ENCODE results near the gene TRPV5.

The TRPV5 gene

DNA sequence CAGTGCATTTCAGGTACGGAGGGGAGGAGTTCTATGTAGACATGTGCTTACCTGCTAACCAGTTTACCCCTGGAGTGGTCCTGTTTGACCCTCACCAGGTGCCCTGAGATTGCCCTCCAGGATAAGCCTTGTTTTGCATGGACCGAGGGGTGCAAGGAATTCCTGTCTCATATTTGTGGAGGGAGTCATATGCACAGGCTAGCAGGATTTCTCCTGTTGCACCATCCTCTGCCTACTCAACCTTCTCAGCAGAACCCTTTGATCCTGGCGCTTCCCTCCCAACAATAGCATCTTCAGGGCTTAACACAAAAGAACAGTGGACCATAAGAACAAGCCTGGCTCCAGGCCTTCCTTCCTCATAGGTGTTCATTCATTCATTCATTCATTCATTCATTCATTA, 55.2 kb downstream of the TRPV5 start:
- no peaks in the 10 kb centered on the region for H3K36me3 Mint-ChIP-seq
- no peak overlapping the region for H3K4me3 Mint-ChIP-seq
- peaks cover 2% of the 10 kb centered on the region for H3K4me1 Mint-ChIP-seq (ENCODE audit: low read depth)
- no peaks in the 10 kb centered on the region for H3K9me3 Mint-ChIP-seq (ENCODE audit: low read depth)
- H3K27me3 Mint-ChIP-seq: no peaks in the 10 kb centered on the region
- H3K27ac Mint-ChIP-seq: no peak overlapping the region

DNA sequence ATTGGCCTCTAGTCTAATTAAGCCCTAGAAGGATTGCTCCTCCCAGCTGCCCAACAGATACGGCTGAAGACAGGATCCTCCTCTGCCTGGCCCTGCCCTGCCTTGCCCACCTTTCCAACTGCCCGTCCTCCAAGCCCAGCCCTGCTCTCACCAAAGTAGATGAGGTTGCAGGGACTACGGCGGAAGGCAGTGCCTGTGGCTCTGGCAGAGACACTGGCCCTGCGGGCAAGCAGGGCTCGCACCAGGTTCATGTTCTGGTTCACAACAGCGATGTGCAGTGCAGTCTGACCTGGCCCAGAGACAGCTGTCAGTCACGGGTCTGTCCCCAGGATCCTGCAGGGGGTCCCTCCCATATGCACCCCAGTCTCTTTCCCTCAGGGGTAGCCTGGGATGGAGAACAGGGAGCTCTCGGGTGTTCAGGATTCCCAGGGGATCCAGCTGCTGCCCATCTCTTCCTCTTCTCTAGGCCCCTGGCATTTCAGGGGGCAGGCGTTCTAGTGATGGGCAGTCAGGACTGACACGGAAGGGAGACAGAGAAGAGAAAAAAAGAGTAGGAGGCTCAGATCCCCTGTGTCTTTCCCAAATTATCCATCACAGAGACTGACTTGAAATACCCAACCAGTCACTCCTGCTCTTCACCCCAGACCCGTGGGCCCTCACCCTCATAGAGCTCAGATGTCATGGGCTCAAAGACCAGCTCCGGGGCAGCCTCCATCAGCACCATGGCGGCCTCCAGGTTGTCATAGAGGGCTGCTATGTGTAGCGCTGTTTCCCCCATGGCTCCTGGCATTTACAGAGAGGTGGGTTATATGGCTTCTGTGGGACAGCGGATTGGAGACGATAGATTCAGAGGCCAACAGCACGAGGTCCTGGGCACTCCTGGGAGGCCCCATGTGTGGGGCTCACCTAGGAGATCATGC, 56.3 kb downstream of the TRPV5 start:
- Mint-ChIP-seq H3K27me3 (no peaks in the 10 kb centered on the region), H3K27ac (no peak overlapping the region), H3K4me3 (no peak overlapping the region), H3K9me3 (ENCODE audit: low read depth) (no peaks in the 10 kb centered on the region), H3K4me1 (ENCODE audit: low read depth) (peaks cover 2% of the 10 kb centered on the region), H3K36me3 (no peaks in the 10 kb centered on the region)

DNA sequence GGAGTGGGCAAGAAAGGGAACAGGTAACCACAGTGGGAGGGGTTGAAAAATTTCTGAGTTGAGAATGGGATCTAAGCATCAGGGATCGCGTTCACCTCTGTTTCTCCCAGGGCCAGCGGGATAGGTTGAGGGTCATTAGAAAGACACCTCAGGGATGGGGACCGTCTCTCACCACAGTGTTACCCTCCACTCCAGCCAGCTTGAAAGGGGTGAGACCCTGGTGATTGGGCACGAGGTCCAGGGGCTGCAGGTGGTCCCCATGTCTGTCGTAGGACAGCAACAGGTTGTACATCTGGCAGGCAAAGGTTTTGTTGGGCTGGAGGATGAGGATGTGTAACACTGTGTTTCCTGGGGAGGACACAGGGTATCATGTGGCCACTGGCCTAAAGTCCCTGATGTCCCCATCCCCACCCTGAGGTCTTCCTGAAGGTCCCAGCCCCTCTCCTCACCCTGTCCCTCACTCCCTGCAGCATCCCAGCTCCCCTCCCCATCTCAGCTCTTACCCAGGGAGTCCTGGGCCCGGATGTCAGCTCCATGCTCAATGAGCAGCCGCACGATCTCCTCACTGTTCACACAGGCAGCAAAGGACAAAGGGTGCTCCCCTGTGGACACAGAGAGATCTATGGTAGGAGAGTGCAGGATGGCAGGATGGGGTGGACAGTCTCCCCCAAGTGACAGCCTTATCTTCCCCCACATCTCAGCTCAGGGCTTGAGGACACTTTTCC, 57.1 kb downstream of the TRPV5 start:
- no peaks in the 10 kb centered on the region for H3K9me3 Mint-ChIP-seq (ENCODE audit: low read depth)
- H3K4me3 Mint-ChIP-seq: no peak overlapping the region
- no peak overlapping the region for H3K27ac Mint-ChIP-seq
- no peaks in the 10 kb centered on the region for H3K36me3 Mint-ChIP-seq
- no peaks in the 10 kb centered on the region for H3K27me3 Mint-ChIP-seq
- peaks cover 2% of the 10 kb centered on the region for H3K4me1 Mint-ChIP-seq (ENCODE audit: low read depth)

DNA sequence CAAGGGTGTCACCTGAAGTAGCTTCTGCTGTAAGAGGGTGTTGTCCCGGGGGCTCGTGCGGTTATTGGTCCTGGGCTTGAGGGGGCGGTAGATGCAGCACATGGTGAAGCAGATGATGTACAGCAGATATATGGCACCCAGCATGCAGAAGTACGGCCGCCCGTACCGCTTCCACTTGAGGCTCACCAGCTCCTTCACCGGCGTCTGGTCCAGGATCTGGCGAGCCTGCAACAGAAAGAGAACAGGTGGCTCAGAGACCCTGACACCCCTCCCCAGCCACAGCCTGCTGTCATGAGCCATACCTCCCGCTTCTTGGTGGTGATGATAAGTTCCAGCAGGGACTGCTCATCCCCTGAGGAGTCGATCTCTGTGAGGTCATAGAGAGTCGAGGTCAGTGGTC, 58.1 kb downstream of the TRPV5 start:
- no peaks in the 10 kb centered on the region for H3K27me3 Mint-ChIP-seq
- H3K36me3 Mint-ChIP-seq: no peaks in the 10 kb centered on the region
- no peaks in the 10 kb centered on the region for H3K4me1 Mint-ChIP-seq (ENCODE audit: low read depth)
- H3K27ac Mint-ChIP-seq: no peak overlapping the region
- no peaks in the 10 kb centered on the region for H3K9me3 Mint-ChIP-seq (ENCODE audit: low read depth)
- H3K4me3 Mint-ChIP-seq: no peak overlapping the region

DNA sequence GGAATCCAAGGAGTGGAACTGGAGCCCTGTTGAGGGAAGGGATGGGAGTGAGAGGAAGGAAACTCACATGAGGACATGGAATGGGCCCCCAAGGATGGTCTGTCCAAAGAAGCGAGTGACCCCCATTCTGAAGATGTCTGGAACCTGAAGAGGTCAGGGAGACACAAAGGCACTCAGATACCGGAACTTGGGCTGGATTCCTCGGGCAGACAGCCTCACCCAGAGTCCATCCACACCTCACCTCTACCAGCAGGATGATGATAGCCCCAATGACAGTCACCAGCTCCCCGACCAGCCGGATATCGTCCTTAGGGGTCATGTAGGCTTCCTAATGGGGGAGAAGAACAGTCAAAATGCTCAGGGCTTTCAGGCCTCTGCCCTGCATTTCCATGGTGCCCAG, 58.7 kb downstream of the TRPV5 start:
- Mint-ChIP-seq H3K27me3 (no peaks in the 10 kb centered on the region), H3K9me3 (ENCODE audit: low read depth) (no peaks in the 10 kb centered on the region)

DNA sequence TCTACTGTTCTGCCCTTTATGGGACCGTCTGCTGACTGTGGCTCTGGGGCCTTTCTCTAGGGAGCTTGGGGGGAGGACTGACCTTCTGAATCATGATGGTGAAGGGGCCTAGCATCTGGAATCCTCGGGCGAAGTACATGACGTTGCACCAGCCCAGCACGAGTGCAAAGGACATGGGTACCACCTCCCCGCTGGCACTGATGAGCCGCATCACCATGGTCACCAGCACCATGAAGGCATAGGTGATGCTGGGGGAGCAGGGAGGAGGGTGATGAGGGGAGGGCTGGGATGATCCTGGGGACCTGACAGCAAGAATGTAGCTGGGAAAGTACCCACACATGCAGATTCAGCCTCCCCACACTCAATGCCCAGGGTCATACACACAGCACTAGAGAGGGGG, 59.1 kb downstream of the TRPV5 start:
- Mint-ChIP-seq H3K27me3 (no peaks in the 10 kb centered on the region), H3K4me3 (no peak overlapping the region), H3K27ac (no peak overlapping the region), H3K36me3 (no peaks in the 10 kb centered on the region), H3K4me1 (ENCODE audit: low read depth) (no peaks in the 10 kb centered on the region), H3K9me3 (ENCODE audit: low read depth) (no peaks in the 10 kb centered on the region)

More for the DNA sequence above, 58.7 kb downstream of the TRPV5 start:
- Mint-ChIP-seq H3K27ac (no peak overlapping the region), H3K36me3 (no peaks in the 10 kb centered on the region), H3K4me3 (no peak overlapping the region), H3K4me1 (ENCODE audit: low read depth) (no peaks in the 10 kb centered on the region)

DNA sequence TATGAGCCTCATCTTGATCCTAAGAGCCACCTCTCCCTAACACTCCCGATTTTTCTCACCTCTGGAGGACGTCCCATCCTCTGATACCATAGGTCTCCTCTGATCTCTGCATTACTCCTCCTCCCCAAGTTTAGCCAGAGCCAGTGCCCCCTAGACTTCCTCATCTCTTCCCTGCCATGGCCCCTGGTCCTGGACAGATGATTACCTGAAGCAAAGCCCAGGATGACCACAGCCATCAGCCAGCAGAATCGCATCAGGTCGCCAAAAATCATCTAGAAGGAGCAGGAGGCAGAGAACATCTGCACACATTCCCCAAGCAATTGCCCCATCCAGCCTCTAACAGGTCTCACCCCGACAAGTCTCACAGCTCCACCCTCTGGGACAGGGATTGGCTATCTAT, 59.7 kb downstream of the TRPV5 start:
- H3K4me3 Mint-ChIP-seq: no peak overlapping the region
- H3K27me3 Mint-ChIP-seq: no peaks in the 10 kb centered on the region
- H3K4me1 Mint-ChIP-seq (ENCODE audit: low read depth): no peaks in the 10 kb centered on the region
- H3K27ac Mint-ChIP-seq: no peak overlapping the region
- no peaks in the 10 kb centered on the region for H3K9me3 Mint-ChIP-seq (ENCODE audit: low read depth)
- H3K36me3 Mint-ChIP-seq: no peaks in the 10 kb centered on the region

DNA sequence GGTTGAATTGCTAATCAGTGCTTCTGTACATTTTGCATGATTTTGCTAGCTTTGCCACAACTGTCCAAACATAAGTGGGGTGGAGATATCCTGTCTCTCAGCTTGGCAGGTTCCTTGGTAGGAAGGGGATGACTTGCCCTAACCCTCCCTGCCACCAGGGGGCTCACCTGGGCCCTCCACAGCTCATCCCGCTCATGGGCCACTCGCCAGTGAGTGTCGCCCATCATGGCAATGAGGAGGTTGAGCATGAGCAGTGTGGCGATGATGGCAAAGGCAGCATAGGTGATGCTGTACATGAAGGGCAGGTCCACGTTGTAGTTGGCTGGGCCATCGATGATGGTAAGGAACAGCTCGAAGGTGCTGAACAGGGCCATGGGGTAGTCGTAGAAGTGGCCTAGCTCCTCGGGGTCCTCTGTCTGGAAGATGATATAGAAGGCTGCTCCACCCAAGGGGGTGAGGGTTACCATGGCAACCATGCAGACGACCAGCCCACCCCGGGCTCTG, 60.2 kb downstream of the TRPV5 start:
- Mint-ChIP-seq H3K27ac (no peak overlapping the region), H3K36me3 (no peaks in the 10 kb centered on the region), H3K4me1 (ENCODE audit: low read depth) (no peaks in the 10 kb centered on the region), H3K9me3 (ENCODE audit: low read depth) (no peaks in the 10 kb centered on the region), H3K4me3 (no peak overlapping the region), H3K27me3 (no peaks in the 10 kb centered on the region)

DNA sequence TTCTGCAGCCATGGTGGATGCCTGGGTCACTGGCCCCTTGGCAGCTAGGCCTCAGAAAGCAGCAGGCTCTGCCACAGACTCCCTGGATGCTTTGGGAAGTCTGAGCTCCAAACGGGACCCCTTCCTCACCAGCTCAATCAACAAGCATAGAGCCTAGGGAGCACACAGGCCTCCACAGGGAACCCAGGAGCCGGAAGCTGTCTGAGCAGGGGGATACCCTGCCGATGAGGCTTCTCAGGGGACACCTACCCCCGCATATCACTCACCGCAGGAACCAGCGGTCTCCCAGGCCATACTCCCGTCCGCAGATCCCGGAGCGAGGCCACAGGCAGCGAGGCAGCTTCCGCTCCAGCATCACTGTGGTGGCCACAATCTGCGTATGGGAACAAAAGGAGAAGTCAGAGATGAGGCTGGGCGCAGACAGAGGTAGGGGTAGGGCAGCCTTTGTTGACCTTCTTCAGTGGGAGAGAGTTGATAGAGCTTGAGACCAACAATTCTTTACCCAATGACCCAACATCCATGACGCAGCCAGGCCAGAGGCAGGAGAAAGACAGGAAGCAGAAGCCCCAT, 61.4 kb downstream of the TRPV5 start:
- H3K4me3 Mint-ChIP-seq: no peak overlapping the region
- no peaks in the 10 kb centered on the region for H3K36me3 Mint-ChIP-seq
- no peak overlapping the region for H3K27ac Mint-ChIP-seq
- no peaks in the 10 kb centered on the region for H3K9me3 Mint-ChIP-seq (ENCODE audit: low read depth)
- no peaks in the 10 kb centered on the region for H3K27me3 Mint-ChIP-seq
- H3K4me1 Mint-ChIP-seq (ENCODE audit: low read depth): no peaks in the 10 kb centered on the region

DNA sequence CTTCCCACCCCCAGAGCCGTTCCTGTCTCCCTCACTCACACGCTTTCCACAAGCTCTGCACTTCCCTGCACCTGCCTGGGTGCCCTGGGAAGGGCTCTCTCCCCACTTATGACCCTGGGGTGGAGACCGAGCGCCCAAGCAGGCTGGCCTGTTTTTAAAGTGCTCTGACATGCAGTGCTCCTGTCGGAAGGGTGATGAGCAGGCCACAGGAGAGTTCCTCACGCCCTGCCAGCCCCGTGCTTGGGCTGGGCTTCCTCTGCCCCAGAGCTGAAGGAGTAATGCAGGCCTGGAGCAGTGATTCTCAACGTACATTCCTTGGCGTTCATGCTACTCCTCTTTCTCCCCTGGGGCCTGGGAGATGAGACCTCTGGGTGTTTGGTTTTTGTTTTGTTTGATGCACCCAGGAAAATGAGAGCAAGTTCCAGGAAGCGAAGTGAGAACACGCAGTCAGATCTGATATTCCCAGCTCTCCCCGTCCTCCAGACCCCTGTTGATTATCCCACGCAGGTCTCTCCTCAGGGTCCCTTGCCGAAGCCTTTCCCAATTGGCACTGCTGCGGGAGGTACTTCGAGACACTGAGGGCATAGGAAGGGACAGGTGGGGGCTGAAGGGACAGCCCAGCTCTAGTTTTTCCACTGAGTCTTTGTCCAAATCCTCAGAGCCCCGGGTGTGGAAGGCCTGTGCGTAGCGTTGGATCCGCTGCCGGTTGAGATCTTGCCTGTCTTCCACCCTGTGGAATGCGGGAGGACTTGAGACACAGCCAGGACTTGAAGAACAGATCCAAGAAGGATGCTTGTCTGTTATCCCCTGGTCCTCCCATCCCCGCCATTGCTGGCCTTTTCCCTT, 62.1 kb downstream of the TRPV5 start:
- no peaks in the 10 kb centered on the region for H3K9me3 Mint-ChIP-seq (ENCODE audit: low read depth)
- no peak overlapping the region for H3K27ac Mint-ChIP-seq
- H3K4me1 Mint-ChIP-seq (ENCODE audit: low read depth): no peaks in the 10 kb centered on the region
- H3K36me3 Mint-ChIP-seq: no peaks in the 10 kb centered on the region
- H3K4me3 Mint-ChIP-seq: no peak overlapping the region
- H3K27me3 Mint-ChIP-seq: no peaks in the 10 kb centered on the region

DNA sequence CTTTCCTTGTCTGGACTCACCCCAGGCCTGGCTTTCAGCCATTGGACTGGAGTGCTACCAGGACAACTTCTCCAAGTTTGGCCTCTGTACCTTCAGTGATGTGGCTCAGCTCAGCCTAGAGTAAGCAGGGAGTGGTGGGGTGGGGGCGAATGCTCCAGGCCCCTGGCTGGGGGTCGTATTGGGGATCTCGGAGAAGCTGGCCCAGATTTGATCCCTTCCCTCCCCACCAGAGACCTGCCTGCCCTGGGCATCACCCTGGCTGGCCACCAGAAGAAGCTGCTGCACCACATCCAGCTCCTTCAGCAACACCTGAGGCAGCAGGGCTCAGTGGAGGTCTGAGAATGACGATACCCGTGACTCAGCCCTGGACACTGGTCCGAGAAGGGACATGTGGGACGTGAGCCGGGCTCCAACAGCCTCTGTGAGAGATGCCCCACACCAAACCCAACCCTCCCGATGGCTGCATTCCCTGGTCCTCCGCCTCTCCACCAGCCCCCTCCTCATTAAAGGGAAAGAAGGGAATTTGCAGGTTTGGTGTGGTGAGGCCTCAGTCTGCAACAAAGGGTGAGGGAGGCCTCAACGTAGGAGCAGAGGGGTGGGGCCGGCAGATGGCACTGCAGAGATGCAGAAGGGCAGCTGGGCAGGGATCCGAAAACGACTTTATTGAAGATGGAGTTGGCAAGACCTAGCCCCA, 62.8 kb downstream of the TRPV5 start:
- H3K4me1 Mint-ChIP-seq (ENCODE audit: low read depth): no peaks in the 10 kb centered on the region
- no peaks in the 10 kb centered on the region for H3K27me3 Mint-ChIP-seq
- H3K36me3 Mint-ChIP-seq: no peaks in the 10 kb centered on the region
- no peak overlapping the region for H3K27ac Mint-ChIP-seq
- H3K9me3 Mint-ChIP-seq (ENCODE audit: low read depth): no peaks in the 10 kb centered on the region
- no peak overlapping the region for H3K4me3 Mint-ChIP-seq

DNA sequence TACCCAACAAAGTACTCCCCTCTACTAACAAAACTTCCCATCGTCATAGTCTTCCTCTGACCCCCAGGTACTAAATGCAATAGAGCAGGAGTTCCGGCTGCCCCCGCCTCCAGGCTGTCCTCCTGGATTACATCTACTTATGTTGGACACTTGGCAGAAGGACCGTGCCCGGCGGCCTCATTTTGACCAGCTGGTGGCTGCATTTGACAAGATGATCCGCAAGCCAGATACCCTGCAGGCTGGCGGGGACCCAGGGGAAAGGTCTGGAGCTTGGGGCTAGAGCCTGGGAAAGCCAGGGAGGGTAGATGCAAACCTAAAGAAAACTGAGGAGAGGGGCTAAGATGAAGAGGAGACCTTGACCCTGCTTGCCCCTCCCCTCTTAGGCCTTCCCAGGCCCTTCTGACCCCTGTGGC, 63.4 kb downstream of the TRPV5 start:
- no peaks in the 10 kb centered on the region for H3K36me3 Mint-ChIP-seq
- H3K9me3 Mint-ChIP-seq (ENCODE audit: low read depth): no peaks in the 10 kb centered on the region
- no peak overlapping the region for H3K27ac Mint-ChIP-seq
- H3K4me1 Mint-ChIP-seq (ENCODE audit: low read depth): no peaks in the 10 kb centered on the region
- no peak overlapping the region for H3K4me3 Mint-ChIP-seq
- no peaks in the 10 kb centered on the region for H3K27me3 Mint-ChIP-seq

DNA sequence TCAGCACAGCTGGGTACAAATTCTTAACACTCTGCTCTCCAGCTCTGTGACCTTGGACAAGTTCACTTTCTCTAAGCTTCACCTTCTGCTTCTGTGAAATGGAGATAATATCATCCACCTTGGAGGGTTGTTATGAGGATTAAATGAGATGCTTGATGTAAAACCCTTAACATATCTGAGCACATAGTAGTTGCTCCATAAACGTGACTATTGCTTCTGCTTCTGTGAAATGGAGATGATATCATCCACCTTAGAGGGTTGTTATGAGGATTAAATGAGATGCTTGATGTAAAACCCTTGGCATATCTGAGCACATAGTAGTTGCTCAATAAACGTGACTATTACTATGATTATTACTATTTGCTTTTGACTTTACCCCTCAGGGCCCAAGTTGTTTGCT, 64.1 kb downstream of the TRPV5 start:
- Mint-ChIP-seq H3K36me3 (no peaks in the 10 kb centered on the region), H3K27ac (no peak overlapping the region), H3K4me1 (ENCODE audit: low read depth) (no peaks in the 10 kb centered on the region), H3K4me3 (no peak overlapping the region), H3K27me3 (no peaks in the 10 kb centered on the region), H3K9me3 (ENCODE audit: low read depth) (no peaks in the 10 kb centered on the region)

DNA sequence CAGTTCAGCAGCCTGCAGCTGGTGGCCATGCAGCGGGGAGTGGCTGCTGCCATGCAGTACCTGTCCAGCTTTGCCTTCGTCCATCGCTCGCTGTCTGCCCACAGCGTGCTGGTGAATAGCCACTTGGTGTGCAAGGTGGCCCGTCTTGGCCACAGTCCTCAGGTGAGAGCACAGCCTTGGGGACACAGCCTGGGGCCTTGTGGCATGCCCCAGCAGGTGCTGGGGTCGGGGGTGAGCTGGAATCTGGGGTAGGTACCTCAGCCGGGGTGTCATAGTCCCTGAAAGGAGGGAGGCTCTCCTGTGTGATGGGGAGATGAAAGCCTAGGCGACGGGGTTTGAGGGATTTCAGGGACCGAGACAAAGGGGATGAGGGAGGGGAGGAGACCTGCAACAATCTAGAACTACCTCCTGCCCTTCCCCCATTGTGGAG, 64.5 kb downstream of the TRPV5 start:
- Mint-ChIP-seq H3K36me3 (no peaks in the 10 kb centered on the region), H3K4me3 (no peak overlapping the region), H3K27me3 (no peaks in the 10 kb centered on the region), H3K9me3 (ENCODE audit: low read depth) (no peaks in the 10 kb centered on the region), H3K27ac (no peak overlapping the region), H3K4me1 (ENCODE audit: low read depth) (no peaks in the 10 kb centered on the region)

Data from activated naive CD8-positive, alpha-beta T cell (primary cell).